HL-60 (cell line): ENCODE results near the gene PDZD4.

Experiments
- DNase-seq, 2 experiments: peaks; one replicate each; pipeline ENCODE4 v3.0.0-alpha.2; 2010 to 2020; ENCODE audit warnings: low read depth in 1 of 2, low spot score in 1 of 2
- H3K27ac ChIP-seq: fragments of 250-450 bp; sonication (Bioruptor Pico); replicated peaks from 2 replicates; pipeline ENCODE4 v1.5.1; 2020; ENCODE audit warnings: mild to moderate bottlenecking, moderate library complexity
- H3K27me3 ChIP-seq: fragments of 250-450 bp; sonication (Bioruptor Pico); 2 replicates; pipeline ENCODE4 v1.5.1; 2021; ENCODE audit warnings: mild to moderate bottlenecking, moderate library complexity; ENCODE audit not compliant: insufficient read depth, poor library complexity, severe bottlenecking
- H3K4me3 ChIP-seq: replicated peaks from 2 replicates; pipeline ENCODE4 v1.5.1; 2011; ENCODE audit warnings: mild to moderate bottlenecking, control low read depth, low read length; ENCODE audit not compliant: insufficient read depth
- GABPA ChIP-seq: IDR thresholded peaks from 2 replicates; pipeline ENCODE4 v1.6.1; 2012; ENCODE audit warnings: low read depth
- POLR2AphosphoS5 ChIP-seq: IDR thresholded peaks from 2 replicates; pipeline ENCODE4 v1.6.1; 2012; ENCODE audit warnings: low read depth
- SPI1 ChIP-seq: IDR thresholded peaks from 2 replicates; pipeline ENCODE4 v1.6.1; 2012; ENCODE audit warnings: low read depth, mild to moderate bottlenecking, borderline replicate concordance
- TF ChIP-seq, protein P1 (sequence below): IDR thresholded peaks from one replicate; pipeline ENCODE4 v1.5.1; 2011; ENCODE audit warnings: low read length, control low read depth, inconsistent platforms; ENCODE audit not compliant: insufficient read depth
- TF ChIP-seq, protein P2 (sequence below): IDR thresholded peaks from 2 replicates; pipeline ENCODE4 v1.6.1; 2012; ENCODE audit warnings: low read depth; ENCODE audit not compliant: insufficient replicate concordance

PDZD4 gene

GRCh38 chrX:153799326-153799725 lies 31.0 kb downstream of the PDZD4 start:
- DNase-seq = no peak
- H3K4me3 ChIP-seq = no peak overlapping the region
- H3K27me3 ChIP-seq = no peaks in the 10 kb centered on the region
- no peak overlapping the region for H3K27ac ChIP-seq
- TF ChIP-seq, protein P1, sequence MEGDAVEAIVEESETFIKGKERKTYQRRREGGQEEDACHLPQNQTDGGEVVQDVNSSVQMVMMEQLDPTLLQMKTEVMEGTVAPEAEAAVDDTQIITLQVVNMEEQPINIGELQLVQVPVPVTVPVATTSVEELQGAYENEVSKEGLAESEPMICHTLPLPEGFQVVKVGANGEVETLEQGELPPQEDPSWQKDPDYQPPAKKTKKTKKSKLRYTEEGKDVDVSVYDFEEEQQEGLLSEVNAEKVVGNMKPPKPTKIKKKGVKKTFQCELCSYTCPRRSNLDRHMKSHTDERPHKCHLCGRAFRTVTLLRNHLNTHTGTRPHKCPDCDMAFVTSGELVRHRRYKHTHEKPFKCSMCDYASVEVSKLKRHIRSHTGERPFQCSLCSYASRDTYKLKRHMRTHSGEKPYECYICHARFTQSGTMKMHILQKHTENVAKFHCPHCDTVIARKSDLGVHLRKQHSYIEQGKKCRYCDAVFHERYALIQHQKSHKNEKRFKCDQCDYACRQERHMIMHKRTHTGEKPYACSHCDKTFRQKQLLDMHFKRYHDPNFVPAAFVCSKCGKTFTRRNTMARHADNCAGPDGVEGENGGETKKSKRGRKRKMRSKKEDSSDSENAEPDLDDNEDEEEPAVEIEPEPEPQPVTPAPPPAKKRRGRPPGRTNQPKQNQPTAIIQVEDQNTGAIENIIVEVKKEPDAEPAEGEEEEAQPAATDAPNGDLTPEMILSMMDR = no peak
- TF ChIP-seq, protein P2, sequence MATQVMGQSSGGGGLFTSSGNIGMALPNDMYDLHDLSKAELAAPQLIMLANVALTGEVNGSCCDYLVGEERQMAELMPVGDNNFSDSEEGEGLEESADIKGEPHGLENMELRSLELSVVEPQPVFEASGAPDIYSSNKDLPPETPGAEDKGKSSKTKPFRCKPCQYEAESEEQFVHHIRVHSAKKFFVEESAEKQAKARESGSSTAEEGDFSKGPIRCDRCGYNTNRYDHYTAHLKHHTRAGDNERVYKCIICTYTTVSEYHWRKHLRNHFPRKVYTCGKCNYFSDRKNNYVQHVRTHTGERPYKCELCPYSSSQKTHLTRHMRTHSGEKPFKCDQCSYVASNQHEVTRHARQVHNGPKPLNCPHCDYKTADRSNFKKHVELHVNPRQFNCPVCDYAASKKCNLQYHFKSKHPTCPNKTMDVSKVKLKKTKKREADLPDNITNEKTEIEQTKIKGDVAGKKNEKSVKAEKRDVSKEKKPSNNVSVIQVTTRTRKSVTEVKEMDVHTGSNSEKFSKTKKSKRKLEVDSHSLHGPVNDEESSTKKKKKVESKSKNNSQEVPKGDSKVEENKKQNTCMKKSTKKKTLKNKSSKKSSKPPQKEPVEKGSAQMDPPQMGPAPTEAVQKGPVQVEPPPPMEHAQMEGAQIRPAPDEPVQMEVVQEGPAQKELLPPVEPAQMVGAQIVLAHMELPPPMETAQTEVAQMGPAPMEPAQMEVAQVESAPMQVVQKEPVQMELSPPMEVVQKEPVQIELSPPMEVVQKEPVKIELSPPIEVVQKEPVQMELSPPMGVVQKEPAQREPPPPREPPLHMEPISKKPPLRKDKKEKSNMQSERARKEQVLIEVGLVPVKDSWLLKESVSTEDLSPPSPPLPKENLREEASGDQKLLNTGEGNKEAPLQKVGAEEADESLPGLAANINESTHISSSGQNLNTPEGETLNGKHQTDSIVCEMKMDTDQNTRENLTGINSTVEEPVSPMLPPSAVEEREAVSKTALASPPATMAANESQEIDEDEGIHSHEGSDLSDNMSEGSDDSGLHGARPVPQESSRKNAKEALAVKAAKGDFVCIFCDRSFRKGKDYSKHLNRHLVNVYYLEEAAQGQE = no peak
- no peak for TF ChIP-seq POLR2AphosphoS5
- TF ChIP-seq GABPA = no peak
- no peak for TF ChIP-seq SPI1

GRCh38 chrX:153797415-153798015 lies 32.8 kb downstream of the PDZD4 start:
- H3K27me3 ChIP-seq = no peaks in the 10 kb centered on the region
- no peak overlapping the region for H3K27ac ChIP-seq
- TF ChIP-seq POLR2AphosphoS5 = no peak
- TF ChIP-seq, protein P1 = no peak
- TF ChIP-seq, protein P2 = no peak
- no peak for TF ChIP-seq GABPA
- TF ChIP-seq SPI1 = no peak
- no peak overlapping the region for H3K4me3 ChIP-seq
- no peak for DNase-seq

GRCh38 chrX:153794897-153795816 lies 35.2 kb downstream of the PDZD4 start:
- H3K4me3 ChIP-seq = peak overlapping the region; percentile 76
- H3K27me3 ChIP-seq = no peaks in the 10 kb centered on the region
- TF ChIP-seq, protein P2 = no peak
- TF ChIP-seq, protein P1 = no peak
- TF ChIP-seq SPI1 = no peak
- TF ChIP-seq GABPA = no peak
- TF ChIP-seq POLR2AphosphoS5 = no peak
- peak overlapping the region; percentile 97 for H3K27ac ChIP-seq
- no peak for DNase-seq
